Inflammatory macrophage treated with lipopolysaccharide for 1 hour (primary cell): ENCODE data around the gene JAM2.
"Not testable (repeated sequence)": the region's sequence is repeated elsewhere in the genome, so short reads cannot be mapped to it uniquely, and the experiment has no call there.

Source experiments
- DNase-seq, 2 donors: peaks; one replicate each; pipeline ENCODE4 v3.0.0-alpha.2; 2020 to 2022

The JAM2 gene, protein sequence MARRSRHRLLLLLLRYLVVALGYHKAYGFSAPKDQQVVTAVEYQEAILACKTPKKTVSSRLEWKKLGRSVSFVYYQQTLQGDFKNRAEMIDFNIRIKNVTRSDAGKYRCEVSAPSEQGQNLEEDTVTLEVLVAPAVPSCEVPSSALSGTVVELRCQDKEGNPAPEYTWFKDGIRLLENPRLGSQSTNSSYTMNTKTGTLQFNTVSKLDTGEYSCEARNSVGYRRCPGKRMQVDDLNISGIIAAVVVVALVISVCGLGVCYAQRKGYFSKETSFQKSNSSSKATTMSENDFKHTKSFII

GRCh38 chr21:25638660-25639550, at the start of gene JAM2:
TSS of gene JAM2 (plus strand) at chr21:25639258. CDS start at chr21:25639822, 564 bp downstream.
- peak; percentile 18 to 26 for DNase-seq

DNA sequence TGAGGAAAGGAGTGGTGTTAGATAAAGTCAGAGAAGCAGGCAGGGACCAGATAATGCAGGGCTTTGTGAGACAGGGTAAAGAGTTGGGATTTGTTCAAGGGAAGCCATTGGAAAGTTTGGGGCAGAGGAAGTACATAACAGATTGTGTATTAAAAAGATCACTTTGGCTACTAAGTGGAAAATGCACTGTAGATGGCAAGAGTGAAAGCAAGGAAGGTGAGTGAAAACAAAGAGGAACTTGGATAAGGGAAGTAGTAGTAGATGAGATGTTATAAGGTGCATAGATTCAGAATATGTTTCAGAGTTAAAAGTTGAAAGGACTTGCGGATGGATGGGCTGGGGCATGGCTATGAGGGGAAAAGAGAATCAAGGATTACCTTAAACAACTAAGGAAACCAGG, 49.2 kb upstream of the JAM2 start:
- peak; percentile 10 to 41 for DNase-seq

DNA sequence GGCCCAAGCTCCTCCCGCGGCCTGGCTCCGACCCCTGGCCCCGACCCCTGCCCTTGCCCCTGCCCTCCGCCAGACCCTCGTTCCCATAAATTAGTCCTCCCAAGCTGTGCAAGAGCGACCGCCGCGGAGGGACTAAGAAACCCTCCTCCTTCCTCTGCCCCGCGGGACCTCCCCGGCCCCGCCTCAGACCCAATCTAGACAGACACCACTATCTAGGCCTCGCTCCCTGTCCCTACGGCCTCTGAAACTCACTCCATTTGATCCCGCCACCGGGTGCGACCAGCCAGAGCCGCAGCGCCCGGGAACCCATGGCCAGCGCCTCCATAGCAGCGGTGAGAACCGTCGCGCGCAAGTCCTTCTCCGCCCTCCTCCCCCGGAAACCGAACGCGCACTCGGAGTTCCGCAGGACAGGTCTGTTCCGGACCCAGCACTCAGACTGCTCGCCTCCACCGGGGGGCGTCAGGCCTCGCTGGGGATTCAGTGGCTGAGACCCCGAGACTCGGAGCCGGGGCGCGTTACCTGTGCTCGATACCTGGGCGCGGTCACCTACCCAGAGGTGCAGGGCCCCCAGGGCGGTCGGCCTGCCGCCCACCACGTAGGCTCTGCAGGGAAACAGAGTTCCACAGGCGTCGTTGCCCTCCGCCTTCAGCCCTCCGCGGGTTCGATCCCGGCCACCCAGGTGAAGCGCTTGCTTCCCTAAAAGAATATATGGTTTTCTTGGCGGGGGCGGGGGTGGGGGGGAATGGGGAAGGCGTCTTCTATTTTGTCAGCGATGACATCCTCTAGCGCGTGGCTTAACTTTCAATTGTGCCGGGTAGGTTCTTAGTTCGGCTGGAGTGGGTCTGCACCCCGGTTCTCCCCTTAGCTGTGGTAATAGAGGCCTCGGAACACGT, 31.7 kb upstream of the JAM2 start, which contains the start of gene MRPL39:
TSS of gene MRPL39 (minus strand) at position 331 of the 893 bp plus-strand sequence. CDS start at position 325, 6 bp downstream.
- DNase-seq, result peak; percentile 78 to 91

- DNase-seq, result peak; percentile 65 to 88
These were observed 30.9 kb upstream of the JAM2 start for GRCh38 chr21:25608044-25608737.

DNA sequence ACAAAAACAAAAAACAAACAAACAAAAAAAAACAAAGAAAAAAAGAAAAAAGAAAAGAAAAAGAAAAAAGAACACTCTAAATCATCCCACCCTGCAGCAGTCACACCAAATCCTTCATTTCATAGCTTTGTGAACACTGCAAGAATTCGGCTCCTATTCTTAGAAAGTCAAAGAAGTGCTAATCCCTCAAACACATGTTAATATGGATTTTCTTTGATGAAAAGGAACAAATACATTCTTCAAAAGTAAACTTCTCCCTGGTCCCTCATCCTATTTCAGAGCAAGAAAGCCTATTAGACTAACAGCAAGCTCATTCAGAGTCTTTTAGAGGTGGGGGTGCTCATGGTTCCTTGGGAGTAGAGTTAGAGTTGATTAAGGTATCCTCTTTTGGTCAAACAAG, 24.6 kb upstream of the JAM2 start:
- no peak for DNase-seq

DNA sequence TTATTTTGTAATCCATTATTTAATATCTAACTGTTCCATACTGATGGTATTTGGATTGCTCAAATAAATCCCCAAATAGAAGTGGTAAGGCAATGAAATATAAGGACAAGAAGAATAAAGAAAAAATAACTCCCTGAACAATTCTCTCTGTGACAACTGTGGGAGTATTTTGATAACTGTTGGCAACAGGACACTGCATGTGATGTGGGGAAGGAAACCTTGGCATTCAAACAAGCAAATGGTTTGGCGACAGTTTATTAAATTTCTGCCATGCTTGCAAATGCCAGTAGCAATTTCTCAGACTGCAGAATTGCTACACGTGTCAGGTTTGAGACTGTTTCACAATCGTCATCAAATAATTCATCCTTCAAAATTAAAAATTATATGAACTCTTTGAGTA, 23.2 kb upstream of the JAM2 start:
- no peak for DNase-seq

DNA sequence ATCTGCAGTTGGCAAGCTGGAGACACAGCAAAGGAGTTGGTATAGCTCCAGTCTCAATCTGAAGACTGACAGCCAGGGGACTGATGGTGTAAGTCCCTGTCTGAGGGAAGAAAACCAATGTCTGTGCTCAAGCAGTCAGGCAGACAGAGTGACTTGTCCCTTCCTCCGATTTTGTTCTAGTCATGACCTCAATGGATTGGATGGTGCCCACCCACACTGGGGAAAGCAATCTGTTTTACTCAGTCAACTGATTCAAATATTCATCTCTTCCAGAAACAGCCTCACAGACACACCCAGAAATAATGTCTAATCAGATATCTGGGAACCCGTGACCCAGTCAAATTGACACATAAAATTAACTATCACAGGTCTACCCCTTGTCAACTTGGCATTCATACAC, 19.9 kb upstream of the JAM2 start:
- no peak for DNase-seq

GRCh38 chr21:25624511-25624910, 14.5 kb upstream of the JAM2 start:
- no peak for DNase-seq

DNA sequence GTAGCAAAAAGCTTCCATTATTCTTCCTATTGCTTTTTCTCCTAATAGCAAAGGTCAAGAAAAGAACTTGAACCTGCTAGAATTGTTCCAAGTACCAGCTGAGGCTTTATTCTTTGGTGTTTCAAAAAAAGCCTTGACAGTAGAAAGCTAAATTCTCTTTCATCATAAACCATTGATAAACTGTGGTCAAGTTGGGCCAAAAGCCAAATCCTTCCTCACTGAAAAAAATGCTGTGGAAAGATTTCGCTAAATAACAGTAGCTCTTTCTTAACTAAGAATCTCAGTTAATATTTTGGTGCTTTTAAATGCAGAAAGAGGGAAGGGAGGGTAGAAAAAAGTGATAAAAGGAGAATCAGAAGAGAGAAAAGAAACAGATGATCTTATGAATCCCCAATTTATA, 14.0 kb upstream of the JAM2 start:
- DNase-seq, result no peak

- DNase-seq, result not testable (repeated sequence)
These were observed 13.1 kb upstream of the JAM2 start for GRCh38 chr21:25625776-25626555.

DNA sequence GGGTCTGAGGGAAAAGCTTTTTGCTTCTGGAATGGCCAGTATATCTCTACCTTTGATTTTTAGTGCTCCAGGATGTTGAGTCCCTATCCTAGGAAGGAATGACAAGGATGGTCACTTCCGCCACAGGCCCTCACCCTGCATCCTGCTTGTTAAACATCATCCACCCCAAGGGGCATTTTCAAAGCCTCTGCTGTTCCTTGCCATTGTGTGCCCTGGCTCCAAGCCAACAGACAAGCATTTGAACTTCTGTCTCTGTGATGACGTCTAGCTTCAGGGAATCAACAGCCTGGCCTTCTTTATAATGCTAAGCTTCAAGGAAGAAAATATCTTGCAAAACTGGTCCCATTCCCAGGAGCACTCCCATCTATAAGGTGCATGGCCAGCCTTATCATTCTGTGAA, 12.3 kb upstream of the JAM2 start:
- no peak for DNase-seq

- no peak for DNase-seq
These were observed 6.8 kb upstream of the JAM2 start for GRCh38 chr21:25632296-25632695.

GRCh38 chr21:25635310-25635709, 3.7 kb upstream of the JAM2 start:
- no peak for DNase-seq

DNA sequence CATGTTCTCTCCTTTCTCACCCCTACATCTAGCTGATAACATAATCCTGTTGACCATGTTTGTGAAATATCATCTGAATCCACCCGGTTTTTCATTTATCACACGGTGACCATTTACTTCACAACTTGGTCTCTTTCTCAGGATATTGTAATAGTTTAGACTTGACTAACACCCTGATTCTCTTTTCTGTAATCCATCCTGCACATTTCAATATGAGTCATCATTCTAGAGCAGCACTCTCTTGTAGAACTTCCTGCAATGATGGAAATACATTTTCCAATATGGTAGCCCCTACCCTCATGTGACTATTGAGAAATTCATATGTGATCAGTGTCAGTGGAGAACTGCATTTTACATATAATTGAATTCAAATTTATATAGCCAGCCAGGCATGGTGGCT, 2.3 kb upstream of the JAM2 start:
- peak; percentile 3 to 18 for DNase-seq

DNA sequence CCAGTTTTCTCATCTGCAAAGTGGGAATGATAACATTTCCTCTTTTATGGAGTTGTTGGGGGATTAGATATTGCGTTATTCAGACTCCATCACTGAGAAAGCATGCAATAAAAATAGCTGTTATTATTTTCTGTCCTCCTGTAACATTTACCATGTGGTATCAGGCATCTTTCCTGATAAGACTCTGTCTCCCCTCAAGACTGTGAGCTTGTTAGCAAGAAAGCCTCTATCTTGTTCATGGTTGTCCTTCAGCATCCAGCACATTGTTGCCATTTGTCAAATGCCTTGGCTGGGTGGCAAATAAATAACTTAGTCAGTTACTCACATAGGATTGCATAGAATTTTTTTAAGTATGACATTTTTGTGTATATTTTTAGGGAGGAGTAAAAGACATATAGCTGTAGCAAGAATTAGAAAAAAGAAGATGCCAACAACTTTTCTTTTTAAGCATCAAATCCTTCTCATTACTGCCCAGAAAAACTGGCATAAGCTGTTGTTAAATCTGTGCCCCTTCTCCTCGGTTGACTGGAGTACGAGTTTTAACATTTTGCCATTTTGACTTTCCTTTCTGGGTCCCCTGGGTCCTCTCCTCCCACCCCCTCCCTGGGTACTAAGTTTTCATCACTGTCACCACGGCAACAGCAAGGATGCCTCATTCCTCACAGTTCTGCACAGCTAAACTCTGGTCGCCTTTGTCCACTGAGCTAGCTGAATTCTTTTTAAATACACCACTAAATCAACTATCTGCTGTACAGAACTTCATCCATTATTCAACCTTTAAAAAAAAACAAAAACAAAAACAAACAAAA, 1.0 kb upstream of the JAM2 start:
- no peak for DNase-seq

DNA sequence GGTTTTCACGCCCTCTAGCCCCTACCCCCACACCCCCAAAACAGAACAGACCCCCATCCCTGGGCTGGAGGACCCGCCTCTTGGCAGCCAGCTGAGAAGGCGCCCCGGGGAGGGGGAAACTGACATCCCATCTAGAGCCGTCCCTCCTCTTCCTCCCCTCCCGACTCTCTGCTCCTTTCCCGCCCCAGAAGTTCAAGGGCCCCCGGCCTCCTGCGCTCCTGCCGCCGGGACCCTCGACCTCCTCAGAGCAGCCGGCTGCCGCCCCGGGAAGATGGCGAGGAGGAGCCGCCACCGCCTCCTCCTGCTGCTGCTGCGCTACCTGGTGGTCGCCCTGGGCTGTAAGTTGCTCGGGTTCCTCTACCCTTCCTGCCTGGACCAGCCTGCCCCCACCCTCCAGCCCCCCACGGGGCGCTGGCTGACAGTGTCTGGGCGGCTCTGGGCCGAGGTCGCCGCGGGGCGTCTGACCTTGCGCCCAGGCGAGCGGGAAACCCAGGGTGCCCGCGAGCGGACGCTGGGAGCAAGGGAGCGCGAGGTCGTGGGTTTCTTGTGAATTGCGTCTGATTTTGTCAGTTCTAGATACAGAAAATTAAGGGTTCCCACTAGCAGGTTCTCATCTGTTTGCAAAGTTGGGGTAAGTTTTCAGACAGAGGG, 618 bp downstream of the JAM2 start:
- no peak for DNase-seq

DNA sequence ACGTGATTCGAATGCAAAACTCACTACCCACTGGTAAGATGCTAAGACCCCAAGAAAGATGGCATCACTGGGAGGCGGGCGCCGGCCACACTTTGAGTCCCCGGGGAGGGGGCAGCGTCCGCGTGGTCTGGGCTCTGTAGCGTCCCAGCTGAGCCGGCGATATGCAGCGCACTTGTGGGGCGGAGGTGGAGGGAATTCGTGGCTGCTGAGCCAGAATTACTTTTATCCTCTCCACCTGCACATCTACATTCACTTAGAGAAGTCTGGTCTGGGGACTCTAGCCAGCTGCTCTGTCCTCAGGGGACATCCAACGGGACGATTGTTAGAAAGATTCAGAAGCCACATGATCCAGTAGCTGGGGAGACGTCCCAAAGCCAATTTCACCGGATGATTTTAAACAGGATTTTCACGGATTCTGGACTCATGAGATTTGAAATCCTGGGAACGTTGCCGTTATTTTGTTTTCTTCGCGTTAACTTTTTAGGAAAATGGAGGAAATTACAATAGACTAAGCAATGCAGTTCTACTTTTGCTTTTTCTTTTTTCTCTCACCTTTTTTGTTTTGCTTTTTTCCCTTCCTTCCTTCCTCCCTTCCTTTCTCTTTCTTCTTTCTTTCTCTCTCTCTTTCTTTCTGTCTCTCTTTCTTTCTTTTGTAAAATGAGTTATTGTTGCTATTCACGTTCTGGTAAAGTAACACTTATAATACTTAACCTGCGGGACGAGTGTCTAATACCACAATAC, 1.3 kb downstream of the JAM2 start:
- no peak for DNase-seq

DNA sequence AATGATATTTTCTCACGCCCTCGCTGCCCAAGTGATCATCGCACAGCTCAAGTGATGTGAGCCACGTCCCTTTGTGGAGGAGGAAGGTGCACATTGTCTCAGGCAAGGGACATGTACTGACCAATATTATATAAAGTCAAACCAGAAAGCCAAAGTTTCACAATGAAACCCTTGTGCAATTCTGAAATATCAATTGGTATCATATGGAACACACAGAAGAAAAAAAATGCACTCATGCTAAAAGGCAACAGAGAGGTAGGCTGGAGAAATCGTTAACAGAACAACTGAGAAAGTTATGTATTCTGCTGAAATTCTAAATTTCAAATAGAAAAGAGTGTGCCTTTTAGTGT, 1.9 kb downstream of the JAM2 start:
- peak in 1 of 2 donors; percentile 3 for DNase-seq

DNA sequence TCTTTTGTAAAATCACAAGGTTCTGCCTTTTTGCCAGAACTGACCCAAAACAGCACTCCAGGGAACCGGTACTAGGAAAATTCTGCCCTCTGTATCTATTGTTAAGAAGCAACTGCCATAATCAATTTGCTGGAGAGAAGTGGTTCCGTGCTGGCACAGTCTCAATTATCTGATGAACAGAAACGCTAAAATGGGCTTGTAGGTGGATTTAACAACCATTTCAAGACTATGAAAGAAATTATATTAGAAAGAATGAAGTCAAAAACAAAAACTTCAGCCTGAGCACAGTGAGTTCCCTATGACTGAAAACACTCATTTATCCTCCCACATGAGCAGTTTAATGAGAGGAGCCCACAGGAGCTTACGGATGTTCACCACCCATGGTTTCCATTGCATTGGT, 4.4 kb downstream of the JAM2 start:
- DNase-seq, result no peak
